A549 (cell line): ENCODE data around the gene ATG16L1. TPM values are rescaled to one million over a fixed set of nuclear protein-coding genes. Genes with fewer than 3 reads are reported as not detected.

Experiments used
- ATAC-seq, 2 experiments: fragments of 200-7000 bp in 1 of 2; fragments of >200 bp in 1 of 2; cut with Nextera tagmentation in 1 of 2; cut with Tn5 transposase in 1 of 2; 3 replicates each; pipeline versions ENCODE4 v1.8.0 to v1.9.1; 2018 to 2020; ENCODE audit warnings: mild to moderate bottlenecking in 1 of 2, moderate library complexity in 1 of 2
- CTCF ChIA-PET: fragments of 300-600 bp; sonication (Branson Sonifier 250); formaldehyde crosslinking; extraction: SDS; loops from one replicate; lab custom pipeline; 2021; ENCODE audit warnings: antibody characterized with exemption, inconsistent platforms; lab: Yijun Ruan, JAX
- POLR2A ChIA-PET: fragments of 350-600 bp; formaldehyde crosslinking; extraction: SDS; loops from one replicate; lab custom pipeline; 2021; ENCODE audit warnings: antibody characterized with exemption, inconsistent platforms; lab: Yijun Ruan, JAX
- DNase-seq, 2 experiments: peaks; one replicate each; pipeline versions ENCODE4 v3.0.0 to v3.0.0-alpha.2; 2011 to 2016; ENCODE audit warnings: low read depth in 1 of 2, low spot score in 1 of 2
- FAIRE-seq: peaks from 2 replicates; lab custom pipeline; 2011; peaks lifted over from hg19 to GRCh38; lab: Jason Lieb, UNC
- H3K27ac ChIP-seq, 2 experiments: fragments of >200 bp; sonication (Bioruptor Twin); formaldehyde crosslinking; 3 replicates each; pipeline ENCODE4 v1.5.1; 2016 to 2017
- H3K4me1 ChIP-seq: fragments of >200 bp; sonication (Bioruptor Twin); formaldehyde crosslinking; 3 replicates; pipeline ENCODE4 v1.6.1; 2016
- H3K4me2 ChIP-seq: fragments of >200 bp; sonication (Bioruptor Twin); formaldehyde crosslinking; 3 replicates; pipeline ENCODE4 v1.6.1; 2016
- H3K4me3 ChIP-seq: fragments of >200 bp; sonication (Bioruptor Twin); formaldehyde crosslinking; 3 replicates; pipeline ENCODE4 v1.5.1; 2016
- H3K9me3 ChIP-seq: fragments of >200 bp; sonication (Bioruptor Twin); formaldehyde crosslinking; 3 replicates; pipeline ENCODE4 v1.6.1; 2016
- ATOH8 ChIP-seq: fragments of 250-450 bp; sonication (Bioruptor Pico); IDR thresholded peaks from 2 replicates; pipeline ENCODE4 v1.5.0; 2020; ENCODE audit warnings: low read depth, mild to moderate bottlenecking, moderate library complexity
- CHD2 ChIP-seq: fragments of 150-350 bp; IDR thresholded peaks from 2 replicates; pipeline ENCODE4 v1.6.1; 2014; ENCODE audit warnings: low read length; ENCODE audit not compliant: partially characterized antibody
- CTCF ChIP-seq: fragments of >200 bp; sonication (Bioruptor Twin); formaldehyde crosslinking; IDR thresholded peaks from 3 replicates; pipeline ENCODE4 v1.5.1; 2016
- ELK1 ChIP-seq: fragments of 150-350 bp; IDR thresholded peaks from 2 replicates; pipeline ENCODE4 v1.6.1; 2014; ENCODE audit warnings: low read depth, mild to moderate bottlenecking, low read length
- ESRRA ChIP-seq: fragments of 150-350 bp; IDR thresholded peaks from 2 replicates; pipeline ENCODE4 v1.6.1; 2014; ENCODE audit warnings: mild to moderate bottlenecking, low read length, borderline replicate concordance
- FOXS1 ChIP-seq: fragments of 250-450 bp; sonication (Bioruptor Pico); IDR thresholded peaks from 2 replicates; pipeline ENCODE4 v1.5.0; 2020; ENCODE audit warnings: mild to moderate bottlenecking, moderate library complexity
- HES2 ChIP-seq: fragments of >200 bp; sonication (Bioruptor Twin); formaldehyde crosslinking; IDR thresholded peaks from 2 replicates; pipeline ENCODE4 v1.6.1; 2016
- HOXA7 ChIP-seq: fragments of 250-450 bp; sonication (Bioruptor Pico); IDR thresholded peaks from 2 replicates; pipeline ENCODE4 v1.5.0; 2020; ENCODE audit warnings: mild to moderate bottlenecking, moderate library complexity
- JUN ChIP-seq, 2 experiments: fragments of >200 bp; sonication (Bioruptor Twin); formaldehyde crosslinking; IDR thresholded peaks; 2 replicates in 1 of 2; 3 replicates in 1 of 2; pipeline ENCODE4 v1.6.1; 2016 to 2017
- KDM1A ChIP-seq: fragments of 200-600 bp; sonication (generic); IDR thresholded peaks from 2 replicates; pipeline ENCODE4 v1.6.1; 2016; ENCODE audit warnings: low read depth, mild to moderate bottlenecking
- NFE2L2 ChIP-seq: fragments of 150-350 bp; conservative IDR thresholded peaks from 2 replicates; pipeline ENCODE4 v1.6.1; 2014; ENCODE audit warnings: low read length
- POLR2A ChIP-seq: IDR thresholded peaks from 2 replicates; pipeline ENCODE4 v1.6.1; 2012; ENCODE audit warnings: mild to moderate bottlenecking, low read length
- RAD21 ChIP-seq, 2 experiments: fragments of >200 bp in 1 of 2; sonication (Bioruptor Twin) in 1 of 2; formaldehyde crosslinking in 1 of 2; IDR thresholded peaks in 1 of 2; conservative IDR thresholded peaks in 1 of 2; 2 replicates in 1 of 2; 3 replicates in 1 of 2; pipeline ENCODE4 v1.6.1; 2012 to 2018; ENCODE audit warnings: inconsistent platforms in 1 of 2
- REST ChIP-seq: fragments of 200-600 bp; sonication (generic); IDR thresholded peaks from 2 replicates; pipeline ENCODE4 v1.6.1; 2016; ENCODE audit warnings: antibody characterized with exemption, mild to moderate bottlenecking, moderate library complexity
- USF2 ChIP-seq: fragments of 450-650 bp; IDR thresholded peaks from 2 replicates; pipeline ENCODE4 v1.6.1; 2014; ENCODE audit warnings: antibody characterized with exemption
- WGBS: methylation state at CpG from one replicate; pipeline ENCODE4 v1.1.6; 2017; ENCODE audit errors: missing lambda C conversion rate; 5-methylcytosine and 5-hydroxymethylcytosine counted together
- polyA plus RNA-seq, 4 experiments: library from polyadenylated mRNA; depleted of rRNA in 3 of 4; stranded (reverse); fragments of >200 nt; fragmentation: RNase III in 1 of 4; extraction: RNeasy Plus Mini Kit Qiagen cat#74134 plus additional on column Dnase treatment in 1 of 4; gene quantifications; 2 replicates in 3 of 4; 3 replicates in 1 of 4; pipeline ENCODE4 v1.2.3, GENCODE V29; 2011 to 2017

ATG16L1 gene
- polyA plus RNA-seq, 2 of the 4 experiments (the other 2 are of a cell fraction) = 45.1 to 70.9 TPM

- no peak overlapping the region for H3K4me3 ChIP-seq
- ATAC-seq = peak in 1 of 2 experiments; percentile 33; a peak in 1 of 6 replicates
- ChIA-PET CTCF (interaction anchor here (1.0 to 2.3 kb wide), 3 partner anchors 10 to 16 kb away, joined by 4 to 8 read pairs (median 4); partner anchors contain the start of gene ATG16L1), POLR2A (no interaction called here)
- no peak overlapping the region for H3K4me2 ChIP-seq
- H3K9me3 ChIP-seq = no peaks in the 10 kb centered on the region
- no peaks in the 10 kb centered on the region for H3K4me1 ChIP-seq
- no peak for DNase-seq
- TF ChIP-seq USF2 (no peak), REST (no peak), RAD21 (conservative IDR thresholded peaks at IDR 0.05 in 1 of 2, IDR thresholded peaks at IDR 0.05 in 1 of 2) (no peak), HES2 (no peak), ELK1 (no peak)
- no peak overlapping the region for H3K27ac ChIP-seq
- FAIRE-seq = no peak
- WGBS = 75% methylated on average over 9 of the region's 9 CpGs
These were observed 15.5 kb upstream of the ATG16L1 start for GRCh38 chr2:233235977-233236376.

- no peaks in the 10 kb centered on the region for H3K9me3 ChIP-seq
- peaks cover 5% of the 10 kb centered on the region for H3K4me1 ChIP-seq
- H3K27ac ChIP-seq = no peak overlapping the region
- ChIA-PET CTCF (interaction anchor here (0.6 to 1.0 kb wide), 3 partner anchors 15 to 475 kb away, joined by 3 to 6 read pairs (median 4); partner anchors contain the start of gene ATG16L1), POLR2A (no interaction called here)
- no peak; a peak in 1 of 6 replicates for ATAC-seq
- no peak overlapping the region for H3K4me3 ChIP-seq
- WGBS = 75% methylated on average over 7 of the region's 7 CpGs
- DNase-seq = no peak
- no peak for FAIRE-seq
- TF ChIP-seq HOXA7 (CRISPR knock-in tag) (no peak), JUN (IDR thresholded peaks at IDR 0.05) (no peak), CTCF (no peak), ATOH8 (CRISPR knock-in tag) (no peak), ESRRA (no peak), FOXS1 (CRISPR knock-in tag) (no peak), POLR2A (no peak), KDM1A (no peak), CHD2 (no peak), NFE2L2 (no peak)
- H3K4me2 ChIP-seq = no peak overlapping the region
These were observed 14.5 kb upstream of the ATG16L1 start for GRCh38 chr2:233236820-233237589.
